ENCODE data around the gene SUGP1.

Gene SUGP1

DNA sequence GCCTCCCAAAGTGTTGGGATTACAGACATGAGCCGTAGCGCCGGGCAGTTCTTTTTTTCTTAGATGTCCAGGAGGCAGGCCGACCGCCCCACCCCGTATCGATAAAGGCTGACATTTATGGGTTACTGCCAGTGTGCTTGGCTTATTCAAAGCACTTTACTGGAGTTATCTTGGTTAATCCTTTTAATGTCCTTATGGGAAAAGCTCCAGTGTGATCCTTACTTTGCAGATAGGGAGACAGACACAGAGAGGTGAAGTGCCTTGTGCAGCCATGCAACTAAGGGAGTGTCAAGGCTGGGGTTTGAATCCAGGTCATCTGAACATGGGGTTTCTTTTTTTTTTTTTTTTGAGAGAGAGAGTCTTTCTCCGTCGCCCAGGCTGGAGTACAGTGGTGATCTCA lies 89.3 kb downstream of the SUGP1 start:
- H3K27ac ChIP-seq (ENCODE audit: low read length), result no peak overlapping the region
- H3K9me3 ChIP-seq (ENCODE audit: insufficient read depth, low read depth, low read length), result peaks cover 14% of the 10 kb centered on the region
- no peaks in the 10 kb centered on the region for H3K4me1 ChIP-seq (ENCODE audit: insufficient read depth, low read length)
- H3K9ac ChIP-seq (ENCODE audit: low read depth, low read length), result no peak overlapping the region
- no peak overlapping the region for H3K4me3 ChIP-seq (ENCODE audit: low read length)
- H3K36me3 ChIP-seq (ENCODE audit: insufficient read depth, low read depth, low read length), result no peaks in the 10 kb centered on the region
- H3K27me3 ChIP-seq (ENCODE audit: insufficient read depth, low read length), result peaks cover 29% of the 10 kb centered on the region

DNA sequence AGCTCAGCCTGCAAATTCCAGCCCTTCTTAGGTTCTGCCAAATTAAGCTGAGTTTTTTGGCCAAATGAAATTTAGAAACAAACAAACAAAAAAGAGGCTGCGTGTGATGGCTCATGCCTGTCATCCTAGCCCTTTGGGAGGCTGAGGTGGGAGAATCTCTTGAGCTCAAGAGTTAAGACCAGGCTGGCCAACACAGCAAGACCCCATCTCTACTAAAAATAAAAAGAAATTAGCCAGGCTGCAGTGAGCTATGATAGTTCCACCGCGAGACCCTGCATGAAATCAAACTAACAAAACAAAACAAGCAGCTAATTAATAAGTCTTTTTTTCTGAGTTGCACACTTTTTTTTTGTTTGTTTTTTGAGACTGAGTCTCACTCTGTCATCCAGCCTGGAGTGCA lies 90.6 kb downstream of the SUGP1 start:
- no peaks in the 10 kb centered on the region for H3K36me3 ChIP-seq (ENCODE audit: insufficient read depth, low read depth, low read length)
- H3K4me1 ChIP-seq (ENCODE audit: insufficient read depth, low read length), result no peaks in the 10 kb centered on the region
- peaks cover 9% of the 10 kb centered on the region for H3K9me3 ChIP-seq (ENCODE audit: insufficient read depth, low read depth, low read length)
- H3K27ac ChIP-seq (ENCODE audit: low read length), result no peak overlapping the region
- peaks cover 42% of the 10 kb centered on the region for H3K27me3 ChIP-seq (ENCODE audit: insufficient read depth, low read length)
- H3K9ac ChIP-seq (ENCODE audit: low read depth, low read length), result no peak overlapping the region
- H3K4me3 ChIP-seq (ENCODE audit: low read length), result no peak overlapping the region

DNA sequence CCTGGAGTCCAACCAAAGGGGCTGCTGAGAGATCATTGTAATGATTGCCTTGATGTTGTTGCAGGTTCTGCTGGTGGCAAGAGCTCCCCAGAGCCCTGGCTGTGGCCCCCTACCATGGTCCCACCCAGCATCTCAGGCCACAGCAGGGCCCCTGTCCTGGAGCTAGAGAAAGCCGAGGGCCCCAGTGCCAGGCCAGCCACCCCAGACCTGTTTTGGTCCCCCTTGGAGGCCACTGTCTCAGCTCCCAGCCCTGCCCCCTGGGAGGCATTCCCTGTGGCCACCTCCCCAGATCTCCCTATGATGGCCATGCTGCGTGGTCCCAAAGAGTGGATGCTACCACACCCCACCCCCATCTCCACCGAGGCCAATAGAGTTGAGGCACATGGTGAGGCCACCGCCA lies 93.1 kb downstream of the SUGP1 start:
- Histone ChIP-seq H3K4me1 (ENCODE audit: insufficient read depth, low read length) (no peaks in the 10 kb centered on the region), H3K4me3 (ENCODE audit: low read length) (no peak overlapping the region), H3K9me3 (ENCODE audit: insufficient read depth, low read depth, low read length) (no peaks in the 10 kb centered on the region), H3K9ac (ENCODE audit: low read depth, low read length) (no peak overlapping the region), H3K36me3 (ENCODE audit: insufficient read depth, low read depth, low read length) (no peaks in the 10 kb centered on the region), H3K27me3 (ENCODE audit: insufficient read depth, low read length) (peaks cover 59% of the 10 kb centered on the region), H3K27ac (ENCODE audit: low read length) (no peak overlapping the region)

DNA sequence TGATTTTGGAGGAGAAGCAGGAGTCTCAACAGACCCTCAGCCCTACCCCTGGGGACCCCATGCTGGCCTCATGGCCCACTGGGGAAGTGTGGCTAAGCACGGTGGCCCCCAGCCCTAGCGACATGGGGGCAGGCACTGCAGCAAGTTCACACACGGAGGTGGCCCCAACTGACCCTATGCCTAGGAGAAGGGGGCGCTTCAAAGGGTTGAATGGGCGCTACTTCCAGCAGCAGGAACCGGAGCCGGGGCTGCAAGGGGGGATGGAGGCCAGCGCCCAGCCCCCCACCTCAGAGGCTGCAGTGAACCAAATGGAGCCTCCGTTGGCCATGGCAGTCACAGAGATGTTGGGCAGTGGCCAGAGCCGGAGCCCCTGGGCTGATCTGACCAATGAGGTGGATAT lies 93.6 kb downstream of the SUGP1 start:
- no peaks in the 10 kb centered on the region for H3K36me3 ChIP-seq (ENCODE audit: insufficient read depth, low read depth, low read length)
- H3K27ac ChIP-seq (ENCODE audit: low read length), result no peak overlapping the region
- H3K9ac ChIP-seq (ENCODE audit: low read depth, low read length), result no peak overlapping the region
- H3K4me3 ChIP-seq (ENCODE audit: low read length), result no peak overlapping the region
- no peaks in the 10 kb centered on the region for H3K4me1 ChIP-seq (ENCODE audit: insufficient read depth, low read length)
- H3K9me3 ChIP-seq (ENCODE audit: insufficient read depth, low read depth, low read length), result no peaks in the 10 kb centered on the region
- H3K27me3 ChIP-seq (ENCODE audit: insufficient read depth, low read length), result peaks cover 63% of the 10 kb centered on the region

DNA sequence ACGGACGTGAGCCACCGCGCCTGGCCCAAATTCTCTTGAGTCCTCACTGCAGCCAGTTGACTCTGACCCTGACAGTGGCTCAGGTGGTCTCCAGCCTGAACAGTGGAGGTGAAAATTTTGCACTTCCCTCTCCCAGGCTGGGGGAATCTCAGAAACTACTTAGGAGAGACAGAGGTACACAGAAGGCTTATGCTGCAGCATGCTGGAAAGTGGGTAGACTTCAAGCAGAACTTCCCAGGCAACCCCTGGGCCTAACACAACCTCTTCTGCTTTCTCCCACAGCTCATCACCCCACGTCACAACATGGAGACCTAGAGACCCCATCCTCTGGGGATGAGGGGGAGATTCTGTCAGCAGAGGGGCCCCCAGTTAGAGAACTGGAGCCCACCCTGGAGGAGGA lies 94.1 kb downstream of the SUGP1 start:
- Histone ChIP-seq H3K4me3 (ENCODE audit: low read length) (no peak overlapping the region), H3K9ac (ENCODE audit: low read depth, low read length) (no peak overlapping the region), H3K4me1 (ENCODE audit: insufficient read depth, low read length) (no peaks in the 10 kb centered on the region), H3K27ac (ENCODE audit: low read length) (no peak overlapping the region), H3K27me3 (ENCODE audit: insufficient read depth, low read length) (peaks cover 64% of the 10 kb centered on the region), H3K36me3 (ENCODE audit: insufficient read depth, low read depth, low read length) (no peaks in the 10 kb centered on the region), H3K9me3 (ENCODE audit: insufficient read depth, low read depth, low read length) (no peaks in the 10 kb centered on the region)

Data from iPS-20b (cell line).